HepG2 (cell line): Measurements from ENCODE around the gene ADPGK. TPM values are rescaled to one million over a fixed set of nuclear protein-coding genes. Genes with fewer than 3 reads are reported as not detected.

Experiments
- ATF1 ChIP-seq: IDR thresholded peaks from 2 replicates; pipeline ENCODE4 v1.6.1; 2016; ENCODE audit warnings: mild to moderate bottlenecking, control low read depth
- ELF1 ChIP-seq: sonication (generic); formaldehyde crosslinking; IDR thresholded peaks from 2 replicates; pipeline ENCODE4 v1.4.0; 2020; ENCODE audit warnings: missing genetic modification reagents
- KAT7 ChIP-seq: IDR thresholded peaks from 2 replicates; pipeline ENCODE4 v1.6.1; 2018; ENCODE audit warnings: borderline replicate concordance, missing compliant biosample characterization
- NCOA1 ChIP-seq: sonication (generic); formaldehyde crosslinking; IDR thresholded peaks from 2 replicates; pipeline ENCODE4 v1.9.0; 2021; ENCODE audit warnings: missing genetic modification reagents
- NCOR1 ChIP-seq: fragments of 200-600 bp; sonication (generic); IDR thresholded peaks from 2 replicates; pipeline ENCODE4 v1.7.0; 2017; ENCODE audit warnings: antibody characterized with exemption, low read length, borderline replicate concordance
- NRL ChIP-seq: sonication (generic); formaldehyde crosslinking; IDR thresholded peaks from 2 replicates; pipeline ENCODE4 v1.5.0; 2020; ENCODE audit warnings: missing genetic modification reagents, mild to moderate bottlenecking, moderate library complexity, borderline replicate concordance
- PBX2 ChIP-seq: IDR thresholded peaks from 2 replicates; pipeline ENCODE4 v1.6.1; 2016; ENCODE audit warnings: control low read depth
- SIX4 ChIP-seq: sonication (generic); formaldehyde crosslinking; IDR thresholded peaks from 2 replicates; pipeline ENCODE4 v1.4.0; 2020; ENCODE audit warnings: missing genetic modification reagents
- TRAFD1 ChIP-seq: sonication (generic); formaldehyde crosslinking; IDR thresholded peaks from 2 replicates; pipeline ENCODE4 v1.5.1; 2020; ENCODE audit warnings: missing genetic modification reagents, mild to moderate bottlenecking, borderline replicate concordance
- ZMAT3 ChIP-seq: sonication (generic); formaldehyde crosslinking; conservative IDR thresholded peaks from 2 replicates; pipeline ENCODE4 v1.7.0; 2021; ENCODE audit warnings: missing genetic modification reagents
- ZNF142 ChIP-seq: sonication (generic); formaldehyde crosslinking; IDR thresholded peaks from 2 replicates; pipeline ENCODE4 v1.4.0; 2020; ENCODE audit warnings: missing genetic modification reagents
- ZNF431 ChIP-seq: sonication (generic); formaldehyde crosslinking; IDR thresholded peaks from 2 replicates; pipeline ENCODE4 v1.9.0; 2022; ENCODE audit warnings: missing genetic modification reagents, low read depth, mild to moderate bottlenecking, borderline replicate concordance
- ZNF501 ChIP-seq: sonication (generic); formaldehyde crosslinking; IDR thresholded peaks from 2 replicates; pipeline ENCODE4 v1.5.1; 2020; ENCODE audit warnings: mild to moderate bottlenecking, moderate library complexity, missing genetic modification reagents
- ZNF670 ChIP-seq: sonication (generic); formaldehyde crosslinking; IDR thresholded peaks from 2 replicates; pipeline ENCODE4 v1.8.0; 2022; ENCODE audit warnings: mild to moderate bottlenecking, missing genetic modification reagents, borderline replicate concordance
- ZNF687 ChIP-seq: sonication (generic); formaldehyde crosslinking; IDR thresholded peaks from 2 replicates; pipeline ENCODE4 v1.5.1; 2020; ENCODE audit warnings: mild to moderate bottlenecking, missing genetic modification reagents, moderate library complexity
- polyA plus RNA-seq, 8 experiments: library from polyadenylated mRNA; depleted of rRNA in 3 of 8; stranded (reverse) in 7 of 8; unstranded in 1 of 8; fragments of >200 nt; fragmentation: Illumina TruSeq in 4 of 8; extraction: Trizol in 4 of 8; gene quantifications; 2 replicates each; pipeline versions ENCODE4 v1.2.1 to v1.2.3, GENCODE V29; 2011 to 2016; ENCODE audit warnings: low read depth in 4 of 8, missing spikeins in 1 of 8, mixed read lengths in 1 of 8; ENCODE audit not compliant: insufficient read depth in 1 of 8
- total RNA-seq, 5 experiments: library from RNA; depleted of rRNA; stranded (reverse); fragments of >200 nt; fragmentation: Illumina TruSeq; extraction: Trizol; gene quantifications; 2 replicates each; pipeline ENCODE4 v1.2.3, GENCODE V29; 2016; ENCODE audit warnings: low read depth in 1 of 5

ADPGK gene
- total and polyA plus RNA-seq, 2 of the 13 experiments (the other 11 are each of a cell fraction or from before 2014, with no cell fraction given), result 61.6 to 67.5 TPM

GRCh38 chr15:72783640-72784455 is at the start of gene ADPGK (continued):
- TF ChIP-seq ELF1 (CRISPR knock-in tag) (peak; percentile 98), KAT7 (CRISPR knock-in tag) (peak; percentile 97), SIX4 (CRISPR knock-in tag) (peak; percentile 74; the same call in 1 of the 2 replicates), ZNF431 (CRISPR knock-in tag) (0 out of 2 replicates have a peak, but pooled peaks have one; percentile 71), NCOA1 (no peak), NRL (peak; percentile 75; the same call in 1 of the 2 replicates), NCOR1 (no peak), PBX2 (no peak), ZMAT3 (peak; percentile 95), ZNF142 (CRISPR knock-in tag) (0 out of 2 replicates have a peak, but pooled peaks have one; percentile 11), ZNF670 (CRISPR knock-in tag) (peak; percentile 77; the same call in 1 of the 2 replicates), ZNF501 (peak; percentile 87), ATF1 (CRISPR knock-in tag) (peak; percentile 99), ZNF687 (CRISPR knock-in tag) (peak; percentile 91), TRAFD1 (CRISPR knock-in tag) (no peak)
